Measurements from ENCODE around the gene MICAL2.

Gene MICAL2

DNA sequence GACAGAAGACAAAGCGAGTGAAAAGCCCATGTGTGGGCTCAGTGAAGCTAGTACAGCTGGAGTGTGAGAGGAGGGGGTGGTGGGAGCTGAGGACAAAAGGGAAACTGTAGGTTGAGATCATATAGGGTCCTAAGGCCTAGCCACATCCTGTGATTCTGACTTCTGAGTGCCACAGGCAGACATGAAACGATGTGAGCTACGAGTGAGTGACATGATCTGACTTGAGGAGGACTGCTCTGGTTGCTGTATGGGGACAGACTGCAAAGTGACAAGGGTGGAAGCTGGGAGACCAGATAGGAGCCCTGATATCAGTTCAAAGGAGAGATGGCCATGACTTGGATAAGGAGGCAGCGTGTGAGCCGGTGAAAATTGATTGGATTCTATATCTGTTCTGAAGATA lies 85.4 kb downstream of the MICAL2 start:
- Histone ChIP-seq H3K9me3 (no peaks in the 10 kb centered on the region), H3K36me3 (replicated peaks) (no peaks in the 10 kb centered on the region), H3K27me3 (ENCODE audit: low read depth) (no peaks in the 10 kb centered on the region), H3K4me3 (no peak overlapping the region), H3K4me1 (no peaks in the 10 kb centered on the region)
- in situ Hi-C loops (cut with MboI; ENCODE audit: low sequenced_read_pairs): no loop called here
- no peak for DNase-seq (ENCODE audit: low spot score in 2 of 2)

DNA sequence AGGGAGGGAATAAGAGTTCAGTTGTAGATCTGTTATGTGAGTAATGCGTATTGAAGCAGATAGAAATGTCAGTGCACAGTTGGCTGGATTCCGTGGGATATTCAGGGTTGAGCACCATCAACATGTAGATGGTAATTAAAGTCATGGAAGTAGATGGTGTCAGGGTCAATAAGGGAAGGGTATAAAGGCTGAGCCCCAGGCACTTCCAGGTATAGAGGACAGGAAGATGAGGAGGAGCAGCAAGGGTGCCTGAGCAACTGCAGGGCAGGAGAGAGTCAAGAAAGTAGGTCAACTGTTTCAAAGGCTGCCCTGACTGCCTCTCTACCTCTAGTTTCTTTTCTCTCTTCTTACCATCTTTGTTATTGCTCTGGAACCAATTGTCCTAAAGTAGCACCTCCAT lies 85.9 kb downstream of the MICAL2 start:
- Histone ChIP-seq H3K27me3 (ENCODE audit: low read depth) (no peaks in the 10 kb centered on the region), H3K9me3 (no peaks in the 10 kb centered on the region), H3K4me3 (no peak overlapping the region), H3K36me3 (replicated peaks) (no peaks in the 10 kb centered on the region), H3K4me1 (no peaks in the 10 kb centered on the region)
- DNase-seq (ENCODE audit: low spot score in 2 of 2): no peak
- in situ Hi-C loops (cut with MboI; ENCODE audit: low sequenced_read_pairs): no loop called here

DNA sequence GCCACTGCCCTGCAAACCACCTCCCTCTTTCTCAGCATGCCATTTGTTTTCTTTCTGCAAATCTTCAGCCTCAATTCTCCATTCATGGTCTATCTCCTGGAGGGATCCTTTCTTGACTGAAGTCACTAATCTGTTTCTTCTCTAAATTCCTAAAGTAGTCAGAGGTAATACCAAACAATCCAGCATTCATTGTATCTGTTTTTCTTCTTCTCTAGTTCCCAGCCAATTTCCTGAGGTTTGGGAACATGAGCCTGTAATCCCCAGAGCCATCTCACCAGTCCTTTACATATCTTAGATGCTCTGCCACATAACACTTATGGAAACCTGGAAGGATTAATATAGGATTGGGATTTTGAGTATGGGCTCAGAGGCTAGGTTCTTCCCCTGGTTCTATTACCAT lies 86.5 kb downstream of the MICAL2 start:
- Histone ChIP-seq H3K4me3 (no peak overlapping the region), H3K27me3 (ENCODE audit: low read depth) (no peaks in the 10 kb centered on the region), H3K4me1 (no peaks in the 10 kb centered on the region), H3K36me3 (replicated peaks) (no peaks in the 10 kb centered on the region), H3K9me3 (no peaks in the 10 kb centered on the region)
- in situ Hi-C loops (cut with MboI; ENCODE audit: low sequenced_read_pairs): no loop called here
- no peak for DNase-seq (ENCODE audit: low spot score in 2 of 2)

DNA sequence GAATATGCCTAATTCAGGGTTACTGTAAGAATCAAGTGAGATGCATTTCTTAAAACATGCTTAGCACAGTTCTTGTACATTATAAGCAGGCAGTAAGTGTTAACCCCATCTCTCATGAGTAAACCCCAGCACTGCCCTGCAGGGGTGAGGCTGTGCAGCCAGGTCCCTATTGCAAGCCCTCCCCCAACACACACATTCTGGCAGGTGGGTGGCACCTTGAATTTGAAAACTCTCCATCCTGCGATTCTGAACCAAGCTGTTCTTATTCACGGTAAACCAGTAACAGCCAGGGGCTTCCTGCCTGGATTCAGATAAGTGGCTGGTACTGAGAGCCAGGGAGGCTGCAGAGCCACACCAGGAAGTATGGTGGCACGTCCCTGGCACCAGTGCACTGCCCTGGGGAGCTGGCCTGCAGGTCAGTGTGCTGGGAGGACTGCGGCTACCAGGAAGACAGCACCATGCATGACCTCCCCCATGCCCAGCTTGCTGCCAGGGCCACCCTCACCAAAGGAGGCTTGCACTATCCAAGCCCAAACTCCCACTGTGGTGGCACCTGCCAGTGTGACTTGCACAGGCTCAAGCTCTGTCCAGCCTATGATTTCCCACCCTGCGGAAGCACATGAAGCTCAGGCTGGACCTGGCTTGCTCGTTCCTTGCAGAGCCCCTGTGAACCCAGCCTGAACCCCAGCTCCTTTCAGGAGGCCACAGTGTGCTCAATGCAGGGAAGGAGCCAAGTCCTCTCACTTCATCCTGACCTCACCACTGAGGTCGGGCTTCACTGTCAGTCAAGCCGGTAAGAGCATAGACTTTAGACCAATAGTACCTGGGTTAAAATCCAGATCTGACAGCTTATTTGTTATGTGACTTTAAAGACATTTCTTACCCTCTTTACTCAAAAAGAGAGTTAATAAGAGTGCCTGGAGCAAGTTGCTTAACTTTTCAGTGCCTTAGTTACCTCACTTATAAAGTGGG lies 88.1 kb downstream of the MICAL2 start:
- no peaks in the 10 kb centered on the region for H3K27me3 ChIP-seq (ENCODE audit: low read depth)
- no peak for DNase-seq (ENCODE audit: low spot score in 2 of 2)
- H3K4me1 ChIP-seq: no peaks in the 10 kb centered on the region
- no peak overlapping the region for H3K4me3 ChIP-seq
- H3K36me3 ChIP-seq (replicated peaks): no peaks in the 10 kb centered on the region
- in situ Hi-C loops (cut with MboI; ENCODE audit: low sequenced_read_pairs): no loop called here
- H3K9me3 ChIP-seq: no peaks in the 10 kb centered on the region

DNA sequence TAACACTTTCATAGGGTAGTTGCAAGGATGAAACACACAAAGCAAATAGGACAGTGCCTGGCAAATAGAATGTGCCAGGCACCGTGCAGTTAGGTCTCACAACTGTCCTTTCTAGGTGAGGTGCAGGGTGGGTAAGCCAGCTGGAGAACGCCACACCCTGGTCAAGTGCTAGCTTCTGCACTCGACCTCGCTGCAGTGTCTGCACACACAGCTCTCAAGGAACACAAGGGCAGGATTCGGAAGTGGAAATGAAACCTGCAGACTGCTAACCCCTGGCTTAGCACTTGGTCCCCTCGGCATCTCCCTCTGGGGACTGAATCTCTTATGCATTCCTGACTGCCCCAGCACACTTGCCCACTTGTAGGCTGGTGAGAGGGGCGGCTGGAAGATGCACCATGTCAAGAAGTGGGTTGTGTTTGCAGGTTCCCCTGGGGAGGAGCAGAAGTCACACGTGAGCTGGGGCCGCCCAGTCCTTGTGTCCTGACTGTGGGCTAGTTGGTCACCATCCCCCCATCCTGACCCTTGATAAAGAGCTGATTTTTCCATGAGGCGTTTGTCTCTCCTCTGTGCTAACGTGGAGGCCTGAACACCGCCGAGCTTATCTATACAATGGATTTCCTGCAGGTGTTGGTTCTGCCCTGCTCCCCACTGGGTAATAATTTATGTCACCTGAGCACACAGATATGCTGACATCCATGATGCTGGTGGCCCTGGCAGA lies 89.0 kb downstream of the MICAL2 start:
- Histone ChIP-seq H3K36me3 (replicated peaks) (no peaks in the 10 kb centered on the region), H3K4me1 (no peaks in the 10 kb centered on the region), H3K4me3 (no peak overlapping the region), H3K27me3 (ENCODE audit: low read depth) (no peaks in the 10 kb centered on the region), H3K9me3 (no peaks in the 10 kb centered on the region)
- no peak for DNase-seq (ENCODE audit: low spot score in 2 of 2)
- in situ Hi-C loops (cut with MboI; ENCODE audit: low sequenced_read_pairs): no loop called here

DNA sequence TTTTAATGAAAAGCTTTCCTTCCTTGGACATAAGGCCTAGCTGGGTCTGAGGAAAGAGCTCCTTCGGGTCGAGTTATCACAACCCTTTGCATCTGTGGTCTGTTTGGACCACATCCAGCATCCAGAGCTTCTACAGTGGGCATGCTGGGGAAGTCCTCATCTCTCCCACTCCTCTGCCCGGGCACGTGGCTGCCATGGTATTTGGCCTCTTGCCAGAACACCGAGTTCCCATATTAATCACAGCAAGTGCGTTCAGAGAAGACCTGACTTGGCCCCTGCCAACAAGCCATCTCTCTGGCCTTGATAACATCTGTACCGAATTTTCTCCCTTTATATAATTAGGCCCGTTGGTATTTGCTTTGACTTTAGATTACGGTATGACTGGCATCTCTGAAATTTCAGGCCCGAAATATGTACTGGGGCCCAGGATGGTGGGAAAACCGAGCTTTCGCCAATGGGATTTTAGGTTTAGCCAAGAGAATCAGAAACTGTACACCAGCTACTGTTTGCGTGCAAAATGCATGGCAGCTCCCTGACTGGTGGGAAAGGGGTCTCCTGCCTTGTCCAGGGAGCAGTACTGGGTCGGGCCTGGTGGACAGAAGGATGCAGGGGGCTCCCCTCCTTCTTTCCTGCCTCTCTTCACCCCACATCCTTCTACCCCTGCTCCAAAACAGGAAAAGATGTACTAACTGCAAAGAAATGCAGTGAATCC lies 90.0 kb downstream of the MICAL2 start:
- no peaks in the 10 kb centered on the region for H3K9me3 ChIP-seq

DNA sequence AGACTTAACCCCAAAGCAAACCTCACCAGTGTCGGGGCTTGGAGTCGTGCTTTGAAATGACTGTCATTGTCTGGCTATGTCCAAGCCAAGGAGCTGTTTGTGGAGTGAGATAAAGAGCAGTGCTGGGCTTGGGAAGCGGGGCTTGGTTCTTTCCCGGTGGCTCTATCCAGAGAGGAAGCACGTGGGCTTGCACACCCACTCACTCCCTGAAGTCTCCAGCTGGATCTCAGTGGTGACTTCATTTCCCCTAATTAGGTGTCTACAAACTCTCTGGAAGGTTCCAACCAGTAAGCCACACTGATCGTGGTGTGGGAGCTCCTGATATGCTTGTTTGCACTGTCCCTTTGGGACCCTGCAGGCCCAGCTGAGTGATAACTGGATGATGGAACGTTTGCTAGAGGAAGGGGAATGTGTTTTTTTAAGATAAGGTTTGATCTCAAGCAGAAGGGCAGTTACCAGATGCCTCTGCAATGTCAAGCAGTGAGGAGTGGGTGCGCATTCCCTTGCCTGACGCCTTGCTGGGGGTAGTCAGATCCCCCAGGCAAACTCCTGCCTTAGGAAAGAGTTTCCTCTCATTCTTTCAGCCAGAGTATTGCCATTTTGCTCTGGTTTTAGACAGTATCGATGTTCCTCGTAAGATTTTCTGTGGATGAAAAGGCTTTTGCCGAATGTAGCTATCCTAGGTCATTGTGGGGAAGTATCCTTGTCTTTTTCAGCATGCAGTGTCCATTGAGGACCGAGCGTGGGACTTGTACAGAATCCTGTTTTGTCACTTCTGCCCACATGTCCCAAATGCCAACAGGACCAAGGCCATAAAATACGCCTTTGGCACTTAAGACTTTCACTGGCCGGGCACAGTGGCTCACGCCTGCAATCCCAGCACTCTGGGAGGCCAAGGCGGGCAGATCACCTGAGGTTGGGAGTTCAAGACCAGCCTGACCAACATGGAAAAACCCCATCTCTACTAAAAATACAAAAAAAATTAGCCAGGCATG lies 90.9 kb downstream of the MICAL2 start:
- no peaks in the 10 kb centered on the region for H3K9me3 ChIP-seq
- no peaks in the 10 kb centered on the region for H3K27me3 ChIP-seq (ENCODE audit: low read depth)
- no peaks in the 10 kb centered on the region for H3K36me3 ChIP-seq (replicated peaks)
- H3K4me1 ChIP-seq: no peaks in the 10 kb centered on the region
- no peak for DNase-seq (ENCODE audit: low spot score in 2 of 2)
- in situ Hi-C loops (cut with MboI; ENCODE audit: low sequenced_read_pairs): no loop called here
- no peak overlapping the region for H3K4me3 ChIP-seq

More for the DNA sequence above, 90.0 kb downstream of the MICAL2 start:
- no peak for DNase-seq (ENCODE audit: low spot score in 2 of 2)
- no peak overlapping the region for H3K4me3 ChIP-seq
- H3K27me3 ChIP-seq (ENCODE audit: low read depth): no peaks in the 10 kb centered on the region
- H3K36me3 ChIP-seq (replicated peaks): no peaks in the 10 kb centered on the region
- in situ Hi-C loops (cut with MboI; ENCODE audit: low sequenced_read_pairs): no loop called here
- H3K4me1 ChIP-seq: no peaks in the 10 kb centered on the region

DNA sequence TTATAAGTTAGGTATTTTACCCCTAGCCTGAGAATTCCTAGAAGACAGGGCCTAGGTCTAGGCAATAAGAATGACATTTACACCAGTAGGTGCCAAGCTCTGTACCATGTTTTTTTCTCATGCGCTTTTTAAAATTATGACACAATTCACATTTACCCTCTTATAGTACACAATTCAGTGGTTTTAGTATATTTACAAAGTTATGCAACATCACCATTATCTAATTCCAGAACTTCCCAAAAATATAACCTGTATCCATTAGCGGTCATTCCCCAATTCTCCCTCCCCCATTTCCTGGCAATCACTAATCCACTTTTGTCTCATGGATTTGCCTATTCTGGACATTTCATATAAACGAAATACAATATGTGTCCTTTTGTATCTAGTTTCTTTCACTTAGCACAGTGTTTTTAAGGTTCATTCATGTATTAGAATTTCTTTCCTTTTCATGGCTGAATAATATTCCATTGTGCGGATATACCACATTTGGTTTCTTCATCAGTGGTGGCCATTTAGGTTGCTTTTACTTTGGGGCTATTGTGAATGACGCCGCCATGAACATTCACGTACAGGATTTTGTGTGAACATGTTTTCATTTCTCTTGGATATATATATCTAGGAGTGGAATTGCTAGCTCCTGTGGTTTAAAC lies 92.4 kb downstream of the MICAL2 start:
- Histone ChIP-seq H3K4me3 (no peak overlapping the region), H3K36me3 (replicated peaks) (no peaks in the 10 kb centered on the region), H3K27me3 (ENCODE audit: low read depth) (no peaks in the 10 kb centered on the region), H3K9me3 (no peaks in the 10 kb centered on the region), H3K4me1 (no peaks in the 10 kb centered on the region)
- DNase-seq (ENCODE audit: low spot score in 2 of 2): no peak
- in situ Hi-C loops (cut with MboI; ENCODE audit: low sequenced_read_pairs): no loop called here

DNA sequence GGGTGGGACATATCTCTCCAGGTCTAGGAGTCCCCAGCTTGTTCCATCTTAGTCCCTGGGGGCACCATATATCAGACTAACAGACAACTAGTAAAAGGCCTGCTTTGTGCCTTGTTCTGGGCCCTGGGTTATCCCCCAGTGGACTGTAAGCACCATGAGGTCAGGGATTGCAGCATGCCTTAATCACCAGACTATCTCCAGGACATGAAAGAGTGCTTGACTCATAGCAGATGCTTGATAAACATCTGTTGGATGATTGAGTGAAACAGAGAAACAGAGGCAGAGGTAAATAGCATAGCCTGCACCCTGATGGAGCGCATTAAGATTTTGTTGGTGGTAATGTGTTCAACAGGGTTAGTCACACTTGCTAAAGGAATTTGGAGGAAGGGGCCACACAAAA lies 94.1 kb downstream of the MICAL2 start:
- Histone ChIP-seq H3K4me3 (no peak overlapping the region), H3K27me3 (ENCODE audit: low read depth) (no peaks in the 10 kb centered on the region), H3K9me3 (no peaks in the 10 kb centered on the region), H3K4me1 (no peaks in the 10 kb centered on the region), H3K36me3 (replicated peaks) (no peaks in the 10 kb centered on the region)
- DNase-seq (ENCODE audit: low spot score in 2 of 2): no peak
- in situ Hi-C loops (cut with MboI; ENCODE audit: low sequenced_read_pairs): no loop called here

DNA sequence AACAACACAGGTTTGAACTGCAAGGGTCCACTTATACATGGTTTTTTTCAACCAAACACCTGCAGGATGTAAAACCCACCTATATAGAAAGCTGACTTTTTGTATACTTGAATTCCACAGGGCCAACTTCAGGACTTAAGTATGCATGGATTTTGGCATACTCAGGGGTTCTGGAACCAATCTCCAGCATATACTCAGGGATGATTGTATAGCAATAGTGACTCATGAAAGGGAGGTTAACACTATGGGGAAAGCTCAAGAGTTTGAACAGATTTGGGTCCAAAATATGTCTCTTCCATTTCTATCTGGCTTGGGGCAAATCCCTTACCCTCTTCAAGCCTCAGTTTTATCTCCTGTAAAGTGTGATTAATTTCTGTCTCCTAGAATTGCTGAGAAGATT lies 94.9 kb downstream of the MICAL2 start:
- DNase-seq (ENCODE audit: low spot score in 2 of 2): no peak
- H3K27me3 ChIP-seq (ENCODE audit: low read depth): no peaks in the 10 kb centered on the region
- no peaks in the 10 kb centered on the region for H3K9me3 ChIP-seq
- H3K36me3 ChIP-seq (replicated peaks): no peaks in the 10 kb centered on the region
- in situ Hi-C loops (cut with MboI; ENCODE audit: low sequenced_read_pairs): no loop called here
- no peaks in the 10 kb centered on the region for H3K4me1 ChIP-seq
- H3K4me3 ChIP-seq: no peak overlapping the region

DNA sequence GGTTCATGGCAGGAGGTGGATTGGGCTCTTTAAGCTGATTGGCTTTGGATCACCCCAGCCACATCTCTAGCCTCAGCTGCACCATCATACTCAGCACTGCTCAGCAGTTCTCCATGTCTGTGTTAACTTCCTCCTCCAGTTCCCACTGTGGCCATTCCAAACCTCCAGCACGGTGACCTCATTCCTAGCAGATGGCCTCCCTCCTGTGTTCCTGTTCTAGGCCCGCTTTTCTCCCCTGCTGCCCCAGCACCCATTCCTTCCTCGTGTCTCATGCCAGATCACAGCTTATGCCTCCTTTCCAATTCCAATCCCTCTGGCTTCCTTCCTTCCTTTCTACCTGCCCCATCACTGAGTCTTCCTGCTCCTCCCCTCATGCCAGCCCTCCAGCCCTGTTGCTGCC lies 96.1 kb downstream of the MICAL2 start:
- H3K27me3 ChIP-seq (ENCODE audit: low read depth): no peaks in the 10 kb centered on the region
- H3K4me1 ChIP-seq: no peaks in the 10 kb centered on the region
- in situ Hi-C loops (cut with MboI; ENCODE audit: low sequenced_read_pairs): no loop called here
- no peak for DNase-seq (ENCODE audit: low spot score in 2 of 2)
- H3K36me3 ChIP-seq (replicated peaks): no peaks in the 10 kb centered on the region
- H3K4me3 ChIP-seq: no peak overlapping the region
- no peaks in the 10 kb centered on the region for H3K9me3 ChIP-seq

DNA sequence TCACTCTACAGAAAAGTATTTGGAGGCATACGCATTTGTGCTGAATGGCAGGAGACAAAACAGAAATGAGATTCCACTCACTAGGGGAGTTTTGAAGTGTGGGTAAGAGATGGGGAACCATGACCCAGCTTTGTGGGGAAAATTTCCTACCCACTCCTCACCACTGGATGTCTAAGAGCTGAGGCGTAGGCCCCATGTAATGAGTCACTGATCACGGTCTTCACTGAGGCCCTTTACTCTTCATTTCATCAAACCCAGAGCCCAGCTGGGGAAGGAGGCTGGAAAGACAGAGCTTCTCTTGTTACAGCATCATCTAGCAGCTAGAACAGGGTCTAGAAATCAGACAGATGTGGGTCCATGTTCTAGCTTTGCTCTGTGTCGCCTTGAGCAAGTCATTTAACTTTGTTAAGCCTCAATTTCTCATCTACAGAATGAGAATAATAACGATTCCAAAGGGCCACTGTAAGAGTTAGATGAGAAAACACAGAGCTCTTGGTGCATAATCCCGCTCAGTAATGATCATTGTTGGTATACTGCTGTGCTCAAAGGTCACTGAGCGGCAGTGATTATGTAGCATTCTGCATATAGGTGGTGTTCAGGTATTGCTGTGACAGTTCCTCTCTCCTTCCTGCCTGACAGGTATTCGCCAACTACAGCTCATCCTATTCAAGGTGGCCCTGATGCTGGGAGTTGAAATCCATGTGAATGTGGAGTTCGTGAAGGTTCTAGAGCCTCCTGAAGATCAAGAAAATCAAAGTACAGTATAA lies 97.2 kb downstream of the MICAL2 start:
- Histone ChIP-seq H3K4me3 (no peak overlapping the region), H3K4me1 (no peaks in the 10 kb centered on the region), H3K9me3 (no peaks in the 10 kb centered on the region), H3K36me3 (replicated peaks) (no peaks in the 10 kb centered on the region), H3K27me3 (ENCODE audit: low read depth) (no peaks in the 10 kb centered on the region)
- DNase-seq (ENCODE audit: low spot score in 2 of 2): no peak
- in situ Hi-C loops (cut with MboI; ENCODE audit: low sequenced_read_pairs): no loop called here
